Lung (tissue), 12 donors: Measurements from ENCODE around the gene FBN1. TPM values are rescaled to one million over a fixed set of nuclear protein-coding genes. Genes with fewer than 3 reads are reported as not detected.

Experiments used
- ATAC-seq: fragments of 200-7000 bp; cut with Tn5 transposase; one replicate; pipeline ENCODE4 v1.9.1; 2020; ENCODE audit warnings: moderate number of reproducible peaks; ENCODE audit not compliant: insufficient read depth, low FRiP score
- DNase-seq, 3 donors: peaks; one replicate each; pipeline ENCODE4 v3.0.0-alpha.2; 2013 to 2017
- H3K27ac ChIP-seq, 2 donors: one replicate each; pipeline ENCODE4 v1.5.1; 2013; ENCODE audit warnings: mild to moderate bottlenecking in 2 of 2, moderate library complexity in 2 of 2, control low read depth in 1 of 2, inconsistent platforms in 1 of 2, low read depth in 1 of 2, low read length in 1 of 2
- H3K27me3 ChIP-seq, 3 donors: one replicate each; pipeline ENCODE4 v1.5.1; 2013; ENCODE audit warnings: low read length in 2 of 3; ENCODE audit not compliant: control insufficient read depth in 3 of 3, insufficient read depth in 3 of 3
- H3K36me3 ChIP-seq, 4 donors: one replicate each; pipeline ENCODE4 v1.5.1; 2013; ENCODE audit warnings: low read length in 4 of 4, mild to moderate bottlenecking in 1 of 4, moderate library complexity in 1 of 4; ENCODE audit not compliant: control insufficient read depth in 4 of 4, insufficient read depth in 4 of 4
- H3K4me1 ChIP-seq, 5 donors: one replicate each; pipeline ENCODE4 v1.5.1; 2013; ENCODE audit warnings: low read length in 5 of 5, mild to moderate bottlenecking in 2 of 5, moderate library complexity in 1 of 5; ENCODE audit not compliant: control insufficient read depth in 5 of 5, insufficient read depth in 5 of 5
- H3K4me3 ChIP-seq: one replicate; pipeline ENCODE4 v1.5.1; 2013; ENCODE audit warnings: mild to moderate bottlenecking, control low read depth, moderate library complexity
- H3K9ac ChIP-seq, 2 donors: one replicate each; pipeline ENCODE4 v1.5.1; 2013; ENCODE audit warnings: low read length in 2 of 2, control low read depth in 1 of 2; ENCODE audit not compliant: insufficient read depth in 1 of 2
- H3K9me3 ChIP-seq, 4 donors: one replicate each; pipeline ENCODE4 v1.5.1; 2013; ENCODE audit warnings: low read length in 3 of 4, mild to moderate bottlenecking in 1 of 4, moderate library complexity in 1 of 4; ENCODE audit not compliant: control insufficient read depth in 4 of 4, insufficient read depth in 3 of 4
- CTCF ChIP-seq: IDR thresholded peaks from 2 replicates; pipeline ENCODE4 v1.5.1; 2012; ENCODE audit warnings: mild to moderate bottlenecking; ENCODE audit errors: control extremely low read depth, extremely low read depth
- WGBS, 2 donors: extraction: QIAGEN DNeasy Blood & Tissue Kit; methylation state at CpG; one replicate each; pipeline ENCODE4 v1.1.7; 2013; 5-methylcytosine and 5-hydroxymethylcytosine counted together
- polyA plus RNA-seq, 2 donors: library from polyadenylated mRNA; stranded (reverse); fragments of 200-250 nt; gene quantifications; one replicate each; pipeline ENCODE4 v1.2.1, GENCODE V29; 2013
- total RNA-seq, 2 donors: library from RNA; depleted of rRNA in 1 of 2; stranded (reverse); fragments of >200 nt in 1 of 2; gene quantifications; one replicate each; pipeline ENCODE4 v1.2.1, GENCODE V29; 2014 to 2021
- donor health status: control.
- donor health status: control.
- donor health status: Bipolar disorder and iron deficiency.
- donor health status: healthy.
- donor health status: DM: yes; HTN: yes; CAD: no.

FBN1 gene
- total and polyA plus RNA-seq, 4 donors = 6.0 to 170 (median 60.8) TPM

- H3K27me3 ChIP-seq = no peaks in the 10 kb centered on the region
- peak overlapping the region in 1 of 2 donors; percentile 31 for H3K27ac ChIP-seq
- 80 to 91% methylated on average over 6 of the region's 6 CpGs for WGBS, 2 donors
- no peaks in the 10 kb centered on the region for H3K9me3 ChIP-seq
- no peak for TF ChIP-seq CTCF
- no peak for ATAC-seq
- H3K4me1 ChIP-seq = peaks cover 0 to 17% (median 4%) of the 10 kb centered on the region in 5 donors
- no peaks in the 10 kb centered on the region for H3K36me3 ChIP-seq
- H3K9ac ChIP-seq = no peak overlapping the region
- H3K4me3 ChIP-seq = no peak overlapping the region
- DNase-seq = peak in 2 of 3 donors; percentile 55 to 73
Measured at GRCh38 chr15:48402427-48403177, 242.9 kb downstream of the FBN1 start.

DNA sequence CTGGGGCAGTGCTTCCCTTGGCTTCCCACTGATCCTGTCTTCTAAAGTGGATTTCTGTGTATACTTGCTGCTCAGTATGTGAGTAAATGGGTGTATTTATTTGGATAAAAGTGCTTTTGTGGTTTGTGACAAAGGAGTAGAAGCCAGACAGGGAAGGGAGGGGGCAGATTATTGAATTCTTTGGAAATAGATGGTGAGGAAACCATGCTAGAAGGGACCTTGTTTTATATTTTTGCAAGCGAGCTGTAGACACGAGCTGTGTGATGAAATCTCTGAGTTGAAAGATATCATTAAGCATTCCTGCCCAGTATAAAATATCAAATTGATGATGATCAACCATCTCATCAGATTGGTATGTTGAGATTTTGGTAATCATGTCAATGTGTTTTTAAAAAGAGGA, 245.4 kb downstream of the FBN1 start:
- Histone ChIP-seq H3K4me3 (no peak overlapping the region), H3K9me3 (no peaks in the 10 kb centered on the region), H3K36me3 (no peaks in the 10 kb centered on the region), H3K27ac (no peak overlapping the region), H3K9ac (no peak overlapping the region), H3K4me1 (peaks cover 0 to 15% (median 7%) of the 10 kb centered on the region in 5 donors), H3K27me3 (no peaks in the 10 kb centered on the region)
- ATAC-seq = no peak
- WGBS, 2 donors = 71 to 73% methylated on average over 2 of the region's 2 CpGs
- DNase-seq = no peak
- TF ChIP-seq CTCF = no peak

- Histone ChIP-seq H3K9me3 (peaks cover 0 to 2% (median 0%) of the 10 kb centered on the region in 4 donors), H3K9ac (no peak overlapping the region), H3K36me3 (no peaks in the 10 kb centered on the region), H3K4me3 (no peak overlapping the region), H3K27ac (peak overlapping the region in 1 of 2 donors; percentile 11), H3K4me1 (peaks cover 0 to 22% (median 11%) of the 10 kb centered on the region in 5 donors), H3K27me3 (no peaks in the 10 kb centered on the region)
- ATAC-seq (no peak), DNase-seq (peak in 1 of 3 donors; percentile 41)
- TF ChIP-seq CTCF = no peak
- WGBS, 2 donors = 23 to 40% methylated on average over 5 of the region's 5 CpGs
Measured at GRCh38 chr15:48397841-48398240, 247.7 kb downstream of the FBN1 start.
